Hippocampal formation (tissue), 2 donors: ENCODE measurements around the gene LRP11.
"Not testable (repeated sequence)": the region's sequence is repeated elsewhere in the genome, so short reads cannot be mapped to it uniquely, and the experiment has no call there.

Experiments
- DNase-seq, 2 donors: peaks; one replicate each; lab custom pipeline; 2025; lab: John Stamatoyannopoulos, UW

Gene LRP11

GRCh38 chr6:149897855-149898744, 33.9 kb upstream of the LRP11 start, which contains the start of gene RAET1E:
Gene RAET1E, minus strand, starts transcription at chr6:149898113. Its CDS starts 7,212 bp downstream, at chr6:149890901.
- DNase-seq: no peak

DNA sequence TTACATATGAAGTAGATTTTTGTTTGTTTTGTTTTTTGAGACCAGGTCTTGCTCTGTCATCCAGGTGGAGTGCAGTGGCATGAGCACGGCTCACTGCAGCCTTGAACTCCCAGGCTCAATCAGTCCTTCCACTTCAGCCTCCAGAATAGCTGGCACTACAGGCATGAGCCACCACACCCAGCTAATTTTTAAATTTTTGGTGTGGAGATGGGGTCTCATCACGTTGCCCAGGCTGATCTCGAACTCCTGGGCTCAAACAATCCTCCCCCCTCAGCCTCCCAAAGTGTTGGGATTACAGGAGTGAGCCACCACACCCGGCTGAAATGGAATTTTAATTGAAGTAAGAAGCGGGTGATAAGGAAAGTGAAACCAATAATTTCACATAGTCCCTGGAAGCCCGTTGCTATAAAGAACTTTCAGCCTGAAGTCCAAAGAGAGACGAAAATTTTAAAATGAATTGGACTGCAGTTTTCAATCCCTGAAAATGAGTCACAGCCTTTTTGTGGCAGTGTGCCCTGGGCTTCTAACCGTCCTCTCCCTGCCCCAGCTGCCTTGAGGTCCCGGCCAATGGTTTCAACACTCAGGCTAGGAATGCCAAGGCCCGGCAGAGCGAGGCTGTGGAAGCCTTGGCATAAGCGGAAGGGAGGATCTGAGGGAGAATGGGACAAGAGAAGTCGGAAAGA, 33.0 kb upstream of the LRP11 start:
- DNase-seq: peak; percentile 14 to 25

GRCh38 chr6:149896491-149896890, 32.3 kb upstream of the LRP11 start:
- DNase-seq: no peak

- no peak for DNase-seq
Observed at GRCh38 chr6:149895833-149896271, 31.7 kb upstream of the LRP11 start.

- DNase-seq: no peak
Observed at GRCh38 chr6:149895048-149895590, 31.0 kb upstream of the LRP11 start.

GRCh38 chr6:149891864-149892263, 27.7 kb upstream of the LRP11 start:
- not testable (repeated sequence) for DNase-seq

- no peak for DNase-seq
Observed at GRCh38 chr6:149891259-149891658, 27.1 kb upstream of the LRP11 start.

- no peak for DNase-seq
Observed at GRCh38 chr6:149890629-149891045, 26.5 kb upstream of the LRP11 start.

- no peak for DNase-seq
Observed at GRCh38 chr6:149889326-149889725, 25.2 kb upstream of the LRP11 start.

DNA sequence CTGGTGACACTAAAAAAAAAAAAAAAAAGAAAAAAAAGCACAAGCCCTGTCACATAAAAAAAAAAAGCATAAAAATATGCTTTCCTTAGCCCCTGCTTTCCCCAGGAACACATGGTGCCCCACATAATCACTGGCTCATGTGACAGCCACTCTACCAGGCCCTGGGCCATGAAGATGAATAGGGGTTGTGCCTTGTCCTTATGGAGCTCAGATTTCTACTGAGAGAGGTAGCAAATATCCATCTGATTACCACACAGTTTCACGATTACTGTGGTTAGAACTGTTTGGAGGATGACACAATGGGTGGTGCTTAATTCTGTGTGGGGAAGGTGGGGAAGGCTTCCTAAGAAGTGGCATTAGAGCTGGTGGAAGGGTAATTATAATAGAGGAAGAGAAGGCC, 24.5 kb upstream of the LRP11 start:
- no peak for DNase-seq

- DNase-seq: no peak
Observed at GRCh38 chr6:149888093-149888492, 23.9 kb upstream of the LRP11 start.

DNA sequence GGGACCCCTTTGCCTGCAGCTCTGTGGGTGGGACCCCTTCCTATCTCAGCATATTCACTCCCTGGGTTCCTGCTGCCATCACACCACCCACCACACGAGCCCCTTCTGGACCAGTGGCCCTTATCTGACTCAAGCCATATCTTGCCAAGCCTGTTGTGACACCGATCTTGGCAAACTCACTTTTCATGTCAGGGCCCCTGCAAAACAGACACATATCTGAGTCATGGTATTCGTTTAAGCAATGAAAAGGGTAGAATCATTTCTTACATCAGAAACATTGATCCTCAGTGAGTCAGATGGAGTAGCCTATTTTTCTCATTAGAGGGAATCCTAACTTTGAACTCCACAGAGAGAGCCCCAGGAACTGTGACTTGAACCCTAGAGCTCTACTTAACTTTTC, 23.2 kb upstream of the LRP11 start:
- DNase-seq: no peak

DNA sequence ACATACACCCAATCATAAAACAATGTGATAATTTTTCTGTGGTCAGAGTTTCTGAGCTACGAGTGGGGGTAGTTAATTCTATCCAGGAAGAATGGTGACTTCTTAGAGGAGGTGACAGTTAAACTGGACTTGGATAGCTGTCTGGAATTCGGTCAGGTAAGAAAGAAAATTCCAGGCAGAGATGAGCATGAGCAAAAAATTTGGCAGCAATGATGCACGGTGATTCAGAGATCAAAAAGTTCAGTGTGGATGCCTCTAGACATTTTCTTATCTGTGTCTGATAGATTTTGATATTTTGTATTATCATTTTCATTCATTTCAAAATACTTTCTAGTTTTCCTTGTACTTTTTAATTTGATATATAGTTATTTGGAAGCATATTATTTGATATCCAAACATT, 21.7 kb upstream of the LRP11 start:
- no peak for DNase-seq

GRCh38 chr6:149884617-149885016, 20.5 kb upstream of the LRP11 start:
- no peak for DNase-seq

DNA sequence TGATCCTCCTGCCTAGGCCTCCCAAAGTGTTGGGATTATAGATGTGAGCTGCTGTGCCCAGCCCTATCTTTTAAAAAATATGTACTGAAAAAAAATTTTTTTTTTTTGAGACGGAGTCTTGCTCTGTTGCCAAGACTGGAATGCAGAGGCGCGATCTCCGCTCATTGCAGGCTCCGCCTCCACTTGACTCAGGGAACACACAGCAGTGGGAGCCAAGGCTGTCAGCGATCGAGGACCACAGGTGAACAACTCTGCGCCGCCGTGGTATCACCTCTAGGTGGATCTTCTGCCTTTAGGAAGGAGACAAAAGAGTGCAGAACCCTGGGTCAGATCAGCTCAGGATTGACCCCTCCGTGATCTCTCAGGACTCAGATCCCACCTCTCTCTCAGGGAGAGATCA, 20.1 kb upstream of the LRP11 start:
- no peak for DNase-seq

- DNase-seq: no peak
Observed at GRCh38 chr6:149881860-149882259, 17.7 kb upstream of the LRP11 start.

- no peak for DNase-seq
Observed at GRCh38 chr6:149881066-149881766, 17.1 kb upstream of the LRP11 start.

DNA sequence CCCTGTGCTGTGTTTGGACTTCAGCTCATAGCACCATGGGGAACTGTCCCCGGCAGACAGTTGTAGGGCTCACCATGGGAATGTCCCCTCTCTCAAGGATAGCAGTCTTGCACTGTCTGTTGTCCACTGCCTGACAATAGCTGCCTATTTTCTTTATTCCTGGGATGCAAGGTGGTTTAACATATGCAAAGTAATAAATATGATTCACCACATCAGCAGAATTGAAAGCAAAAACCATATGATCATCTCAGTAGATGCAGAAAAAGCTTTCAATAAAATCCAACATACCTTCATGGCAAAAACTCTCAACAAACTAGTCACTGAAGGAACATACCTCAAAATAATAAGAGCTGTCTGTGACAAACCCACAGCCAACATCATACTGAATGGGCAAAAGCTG, 13.5 kb upstream of the LRP11 start:
- DNase-seq: no peak

DNA sequence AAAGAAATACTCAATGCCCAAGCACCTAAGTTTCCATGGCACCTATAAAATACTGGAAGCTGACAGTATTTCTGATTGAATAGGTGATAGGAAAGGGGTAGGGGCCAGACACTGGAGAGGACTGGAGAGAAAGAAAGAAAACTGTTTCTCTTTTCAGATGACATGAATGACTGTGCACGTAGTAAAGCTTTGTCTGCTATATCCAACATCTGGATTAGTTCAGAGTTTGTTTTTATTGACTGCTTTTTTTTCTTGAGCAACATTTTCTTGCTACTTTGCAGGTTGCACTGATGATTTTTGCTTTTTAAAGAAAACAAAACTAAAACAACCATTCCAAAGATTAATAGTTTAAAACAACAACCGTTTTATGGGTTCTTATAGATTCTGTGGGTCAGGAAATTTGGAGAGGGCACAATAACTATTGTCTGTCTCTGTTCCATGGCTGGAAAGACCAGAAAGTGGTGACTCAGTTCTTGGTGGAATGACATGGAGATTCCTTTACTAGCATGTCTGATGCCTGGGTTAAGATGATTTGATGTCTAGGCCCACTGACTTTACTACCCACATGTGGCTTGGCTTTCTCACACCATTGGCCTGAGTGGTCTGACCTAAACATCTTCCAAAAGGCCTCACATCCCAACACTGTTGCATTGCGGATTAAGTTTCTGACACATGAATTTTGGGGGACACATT, 12.2 kb upstream of the LRP11 start:
- DNase-seq: no peak

- DNase-seq: no peak
Observed at GRCh38 chr6:149872233-149872632, 8.1 kb upstream of the LRP11 start.

DNA sequence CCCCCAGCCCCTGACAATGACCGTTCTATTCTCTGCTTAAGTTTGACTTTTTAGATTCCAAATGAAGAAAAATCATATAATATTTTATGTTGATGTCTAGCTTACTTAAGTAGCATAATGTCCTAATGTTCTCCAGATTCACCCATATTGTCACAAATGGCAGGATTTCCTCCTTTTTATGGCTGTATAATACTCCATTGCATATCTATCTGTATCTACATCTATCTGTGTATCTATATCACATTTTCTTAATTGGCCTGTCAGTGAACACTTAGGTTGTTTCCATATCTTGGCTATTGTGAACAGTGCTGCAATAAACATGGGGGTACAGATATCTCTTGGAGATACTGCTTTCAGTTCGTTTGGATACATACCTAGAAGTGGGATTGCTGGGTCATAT, 7.0 kb upstream of the LRP11 start:
- no peak for DNase-seq
